DND-41 (cell line): Measurements from ENCODE around the gene SAMD11.

Source experiments
- ATAC-seq: fragments of 200-7000 bp; cut with Tn5 transposase; 3 replicates; pipeline ENCODE4 v1.9.1; 2021; ENCODE audit warnings: low read depth; ENCODE audit not compliant: insufficient read depth
- DNase-seq: peaks from one replicate; pipeline ENCODE4 v3.0.0-alpha.2; 2020
- H2AFZ ChIP-seq: 2 replicates; pipeline ENCODE4 v1.6.0; 2012; ENCODE audit warnings: low read depth, low read length
- H3K27ac ChIP-seq: 2 replicates; pipeline ENCODE4 v1.5.1; 2012; ENCODE audit warnings: low read length, inconsistent platforms
- H3K27me3 ChIP-seq: fragments of 200-600 bp; sonication (generic); 2 replicates; pipeline ENCODE4 v1.6.0; 2012; ENCODE audit warnings: low read length, mild to moderate bottlenecking, inconsistent platforms; ENCODE audit not compliant: insufficient read depth, poor library complexity
- H3K36me3 ChIP-seq: 2 replicates; pipeline ENCODE4 v1.5.1; 2012; ENCODE audit warnings: low read length, inconsistent platforms; ENCODE audit not compliant: insufficient read depth
- H3K4me1 ChIP-seq: 2 replicates; pipeline ENCODE4 v1.5.1; 2012; ENCODE audit warnings: mild to moderate bottlenecking, low read length; ENCODE audit not compliant: insufficient read depth
- H3K4me2 ChIP-seq: 2 replicates; pipeline ENCODE4 v1.6.0; 2012; ENCODE audit warnings: mild to moderate bottlenecking, moderate library complexity, low read length, inconsistent platforms; ENCODE audit not compliant: insufficient read depth
- H3K4me3 ChIP-seq, 2 experiments: fragments of 200-600 bp in 1 of 2; shearing (Covaris generic) in 1 of 2; 2 replicates each; pipeline ENCODE4 v1.5.1; 2012 to 2016; ENCODE audit warnings: inconsistent platforms in 2 of 2, low read length in 2 of 2, mild to moderate bottlenecking in 2 of 2, low read depth in 1 of 2, moderate library complexity in 1 of 2
- H3K79me2 ChIP-seq: 2 replicates; pipeline ENCODE4 v1.6.0; 2012; ENCODE audit warnings: low read length, inconsistent platforms; ENCODE audit not compliant: insufficient read depth
- H3K9ac ChIP-seq: 2 replicates; pipeline ENCODE4 v1.6.0; 2012; ENCODE audit warnings: low read depth, mild to moderate bottlenecking, inconsistent platforms, low read length, moderate library complexity
- H3K9me3 ChIP-seq: 2 replicates; pipeline ENCODE4 v1.5.1; 2012; ENCODE audit warnings: low read length, moderate library complexity, mild to moderate bottlenecking, inconsistent platforms; ENCODE audit not compliant: insufficient read depth, severe bottlenecking
- H4K20me1 ChIP-seq: 2 replicates; pipeline ENCODE4 v1.6.0; 2012; ENCODE audit warnings: low read length; ENCODE audit not compliant: insufficient read depth
- CTCF ChIP-seq: IDR thresholded peaks from 2 replicates; pipeline ENCODE4 v1.5.1; 2012; ENCODE audit warnings: borderline replicate concordance, low read length, moderate library complexity, mild to moderate bottlenecking; ENCODE audit not compliant: poor library complexity, severe bottlenecking; ENCODE audit errors: extremely low read depth
- EZH2 ChIP-seq: IDR thresholded peaks from 3 replicates; pipeline ENCODE4 v1.6.1; 2012; ENCODE audit warnings: borderline replicate concordance, low read depth, mild to moderate bottlenecking, moderate library complexity, low read length, inconsistent platforms; ENCODE audit not compliant: severe bottlenecking

Gene SAMD11

GRCh38 chr1:941015-941587 lies 17.4 kb downstream of the SAMD11 start:
- ATAC-seq (peak; percentile 2; the same call in 1 of the 3 replicates), DNase-seq (no peak)
- H3K4me2 ChIP-seq, result peak overlapping the region; percentile 57
- no peak overlapping the region for H3K9ac ChIP-seq
- H3K36me3 ChIP-seq, result peaks cover 15% of the 10 kb centered on the region
- H3K9me3 ChIP-seq, result peaks cover 1% of the 10 kb centered on the region
- no peak overlapping the region for H2AFZ ChIP-seq
- H3K27me3 ChIP-seq, result peaks cover 41% of the 10 kb centered on the region
- H3K4me3 ChIP-seq, result 0 out of 4 replicates have a peak overlapping the region, but pooled peaks of 1 of the 2 experiments have one; percentile 3
- TF ChIP-seq EZH2 (no peak), CTCF (no peak)
- peaks cover 17% of the 10 kb centered on the region for H3K4me1 ChIP-seq
- no peaks in the 10 kb centered on the region for H3K79me2 ChIP-seq
- no peak overlapping the region for H3K27ac ChIP-seq
- peaks cover 44% of the 10 kb centered on the region for H4K20me1 ChIP-seq

- Histone ChIP-seq H3K9ac (no peak overlapping the region), H3K27me3 (peaks cover 41% of the 10 kb centered on the region), H3K4me3 (no peak overlapping the region), H3K36me3 (peaks cover 21% of the 10 kb centered on the region), H2AFZ (no peak overlapping the region), H3K4me2 (no peak overlapping the region), H3K4me1 (peaks cover 17% of the 10 kb centered on the region), H3K79me2 (no peaks in the 10 kb centered on the region), H3K27ac (no peak overlapping the region), H4K20me1 (peaks cover 46% of the 10 kb centered on the region), H3K9me3 (peaks cover 1% of the 10 kb centered on the region)
- no peak for TF ChIP-seq CTCF
- TF ChIP-seq EZH2, result peak; percentile 95
- peak; percentile 30; the same call in 2 of the 3 replicates for ATAC-seq
- DNase-seq, result peak; percentile 33
Observed at GRCh38 chr1:941588-942383, 18.1 kb downstream of the SAMD11 start.

GRCh38 chr1:942411-942821 lies 18.7 kb downstream of the SAMD11 start:
- H3K36me3 ChIP-seq, result peaks cover 28% of the 10 kb centered on the region
- ATAC-seq, result no peak
- no peak overlapping the region for H2AFZ ChIP-seq
- no peak overlapping the region for H3K4me2 ChIP-seq
- H3K27ac ChIP-seq, result no peak overlapping the region
- no peaks in the 10 kb centered on the region for H3K79me2 ChIP-seq
- H3K4me3 ChIP-seq, result no peak overlapping the region
- DNase-seq, result no peak
- TF ChIP-seq CTCF, result no peak
- H3K9ac ChIP-seq, result no peak overlapping the region
- peaks cover 17% of the 10 kb centered on the region for H3K4me1 ChIP-seq
- H3K9me3 ChIP-seq, result peaks cover 1% of the 10 kb centered on the region
- peaks cover 50% of the 10 kb centered on the region for H4K20me1 ChIP-seq
- H3K27me3 ChIP-seq, result peaks cover 41% of the 10 kb centered on the region
